CD14-positive monocyte (primary cell): ENCODE results near the gene EIF3K. TPM values are rescaled to one million over a fixed set of nuclear protein-coding genes. Genes with fewer than 3 reads are reported as not detected.

Experiments
- DNase-seq, 3 donors: peaks; one replicate each; pipeline ENCODE4 v3.0.0-alpha.2; 2011 to 2022
- H2AFZ ChIP-seq: 2 replicates; pipeline ENCODE4 v1.6.0; 2012; ENCODE audit warnings: mild to moderate bottlenecking, low read depth, low read length, inconsistent platforms; ENCODE audit not compliant: insufficient read depth, poor library complexity, severe bottlenecking
- H3K27ac ChIP-seq, 2 donors: 1 replicate in 1 of 2; 2 replicates in 1 of 2; pipeline ENCODE4 v1.5.1; 2012 to 2013; ENCODE audit warnings: low read length in 2 of 2, control low read depth in 1 of 2, inconsistent platforms in 1 of 2, low read depth in 1 of 2, mild to moderate bottlenecking in 1 of 2
- H3K27me3 ChIP-seq, 2 donors: one replicate each; pipeline versions ENCODE4 v1.6.0 to v1.6.1; 2011 to 2013; ENCODE audit warnings: low read length in 2 of 2; ENCODE audit not compliant: control insufficient read depth in 2 of 2, insufficient read depth in 2 of 2
- H3K36me3 ChIP-seq, 2 donors: replicated peaks in 1 of 2; 1 replicate in 1 of 2; 2 replicates in 1 of 2; pipeline versions ENCODE4 v1.5.1 to v1.6.1; 2012 to 2013; ENCODE audit warnings: low read length in 2 of 2, control low read depth in 1 of 2, inconsistent platforms in 1 of 2, mild to moderate bottlenecking in 1 of 2; ENCODE audit not compliant: insufficient read depth in 2 of 2, control insufficient read depth in 1 of 2
- H3K4me1 ChIP-seq, 2 donors: 1 replicate in 1 of 2; 2 replicates in 1 of 2; pipeline versions ENCODE4 v1.5.1 to v1.6.1; 2012 to 2013; ENCODE audit warnings: low read length in 2 of 2, control low read depth in 1 of 2, inconsistent platforms in 1 of 2, mild to moderate bottlenecking in 1 of 2, moderate library complexity in 1 of 2; ENCODE audit not compliant: insufficient read depth in 2 of 2, control insufficient read depth in 1 of 2
- H3K4me2 ChIP-seq: replicated peaks from 2 replicates; pipeline ENCODE3; 2012; ENCODE audit warnings: low read length, moderate library complexity, mild to moderate bottlenecking; ENCODE audit not compliant: poor library complexity, severe bottlenecking; ENCODE audit errors: extremely low read depth
- H3K4me3 ChIP-seq, 3 experiments: fragments of 200-600 bp in 1 of 3; sonication (generic) in 1 of 3; replicated peaks in 1 of 3; 1 replicate in 2 of 3; 2 replicates in 1 of 3; pipeline ENCODE4 v1.5.1; 2011 to 2013; ENCODE audit warnings: low read length in 3 of 3, mild to moderate bottlenecking in 3 of 3, control low read depth in 2 of 3, low read depth in 2 of 3, inconsistent platforms in 1 of 3, moderate library complexity in 1 of 3
- H3K79me2 ChIP-seq: 2 replicates; pipeline ENCODE4 v1.6.0; 2012; ENCODE audit warnings: mild to moderate bottlenecking, control low read depth, inconsistent platforms, low read length, moderate library complexity; ENCODE audit not compliant: insufficient read depth
- H3K9ac ChIP-seq: 2 replicates; pipeline ENCODE4 v1.6.0; 2017; ENCODE audit warnings: low read length, mild to moderate bottlenecking; ENCODE audit not compliant: insufficient read depth, poor library complexity, severe bottlenecking
- H3K9me3 ChIP-seq, 2 donors: replicated peaks in 1 of 2; 1 replicate in 1 of 2; 2 replicates in 1 of 2; pipeline versions ENCODE4 v1.5.1 to v1.6.1; 2012 to 2013; ENCODE audit warnings: low read length in 2 of 2, control low read depth in 1 of 2; ENCODE audit not compliant: control insufficient read depth in 1 of 2, insufficient read depth in 1 of 2
- H4K20me1 ChIP-seq: 2 replicates; pipeline ENCODE4 v1.6.0; 2012; ENCODE audit warnings: mild to moderate bottlenecking, low read length, control low read depth, moderate library complexity; ENCODE audit not compliant: insufficient read depth
- H3K27ac Mint-ChIP-seq, 7 donors: one replicate each; pipeline ENCODE4 v1.8.0; 2020; ENCODE audit warnings: mild to moderate bottlenecking in 7 of 7, mixed read lengths in 7 of 7, moderate library complexity in 6 of 7, inconsistent platforms in 2 of 7
- H3K27me3 Mint-ChIP-seq, 3 donors: one replicate each; pipeline ENCODE4 v1.8.0; 2021 to 2022; ENCODE audit warnings: low read depth in 3 of 3, mild to moderate bottlenecking in 3 of 3, mixed read lengths in 3 of 3, moderate library complexity in 3 of 3, inconsistent platforms in 1 of 3
- H3K36me3 Mint-ChIP-seq, 2 donors: one replicate each; pipeline ENCODE4 v1.8.0; 2020; ENCODE audit warnings: mixed read lengths in 2 of 2, inconsistent platforms in 1 of 2, mild to moderate bottlenecking in 1 of 2
- H3K4me1 Mint-ChIP-seq: one replicate; pipeline ENCODE4 v1.8.0; 2020; ENCODE audit warnings: mild to moderate bottlenecking, mixed read lengths
- H3K4me3 Mint-ChIP-seq, 2 donors: one replicate each; pipeline ENCODE4 v1.8.0; 2020; ENCODE audit warnings: mild to moderate bottlenecking in 2 of 2, mixed read lengths in 2 of 2, moderate library complexity in 1 of 2
- H3K9me3 Mint-ChIP-seq, 7 donors: one replicate each; pipeline ENCODE4 v1.8.0; 2020 to 2022; ENCODE audit warnings: mixed read lengths in 7 of 7, mild to moderate bottlenecking in 6 of 7, moderate library complexity in 6 of 7, inconsistent platforms in 2 of 7
- CTCF ChIP-seq: fragments of 200-600 bp; IDR thresholded peaks from one replicate; pipeline ENCODE4 v1.8.0; 2022; ENCODE audit warnings: antibody characterized with exemption, mild to moderate bottlenecking
- WGBS: methylation state at CpG from one replicate; pipeline ENCODE4 v1.1.5; 2013; ENCODE audit warnings: missing lambda C conversion rate; ENCODE audit not compliant: insufficient coverage; 5-methylcytosine and 5-hydroxymethylcytosine counted together
- intact Hi-C, 2 donors: fragments of 100-400 bp; cut with micrococcal nuclease; formaldehyde crosslinking; loops; one replicate each; pipeline versions ENCODE4 v1.15.0 to v1.15.1; 2023
- polyA plus RNA-seq, 3 donors: library from polyadenylated mRNA; depleted of rRNA in 1 of 3; unstranded in 2 of 3; stranded (reverse) in 1 of 3; fragments of 300-500 nt in 2 of 3; fragments of >200 nt in 1 of 3; fragmentation: Illumina TruSeq in 2 of 3; gene quantifications; 1 replicate in 2 of 3; 2 replicates in 1 of 3; pipeline ENCODE4 v1.2.3, GENCODE V29; 2012 to 2021

Gene EIF3K
- polyA plus RNA-seq, 3 donors, result 326 to 1,088 (median 381) TPM

DNA sequence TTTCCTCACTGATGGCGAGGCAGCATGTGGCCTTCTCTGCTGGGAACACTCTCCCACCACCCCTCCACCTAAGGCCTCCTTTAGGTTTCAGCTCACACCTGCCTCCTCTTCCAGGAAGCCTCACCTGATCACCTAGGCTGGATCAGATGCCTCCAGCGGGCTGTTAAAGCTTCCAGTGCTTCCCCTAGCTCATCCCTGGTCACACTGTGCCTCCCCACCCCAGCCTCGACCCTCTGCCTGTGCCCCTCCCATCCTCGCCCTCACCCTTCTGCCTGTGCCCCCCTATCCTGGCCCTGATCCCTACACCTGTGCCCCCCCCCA, 35.0 kb upstream of the EIF3K start:
- peaks cover 15 to 22% of the 10 kb centered on the region in 2 donors for H3K36me3 Mint-ChIP-seq
- no peak for DNase-seq

DNA sequence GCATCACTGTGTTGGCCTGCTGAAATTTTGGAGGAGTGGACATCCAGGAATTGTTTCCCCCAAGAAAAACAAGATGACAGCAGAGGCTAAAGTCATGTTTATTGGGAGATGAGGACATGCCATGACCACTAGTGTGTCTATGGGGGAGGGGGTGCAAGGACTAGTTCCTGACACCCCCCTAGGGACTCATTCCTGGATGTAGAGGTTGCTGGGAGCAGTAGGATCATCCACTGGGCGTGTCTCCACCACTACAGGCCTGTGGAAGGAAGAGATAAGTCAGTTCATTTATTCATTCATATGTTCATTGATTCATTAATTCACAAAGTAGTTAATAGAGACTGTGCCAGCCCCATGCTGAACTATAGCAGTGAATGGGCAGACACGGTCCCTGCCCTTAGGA, 31.4 kb upstream of the EIF3K start:
- Histone ChIP-seq H3K4me1 (peaks cover 24 to 25% of the 10 kb centered on the region in 2 donors), H3K79me2 (no peaks in the 10 kb centered on the region), H3K27me3 (no peaks in the 10 kb centered on the region), H3K36me3 (peaks cover 20 to 42% of the 10 kb centered on the region in 2 donors), H3K27ac (no peak overlapping the region), H3K9me3 (no peaks in the 10 kb centered on the region), H3K9ac (no peak overlapping the region), H2AFZ (no peak overlapping the region), H3K4me3 (no peak overlapping the region), H4K20me1 (no peaks in the 10 kb centered on the region), H3K4me2 (no peak overlapping the region)
- no peak for DNase-seq
- whole genome bisulfite sequencing, result 100% methylated on average over 1 of the region's 2 CpGs
- Mint-ChIP-seq H3K36me3 (peaks cover 27 to 45% of the 10 kb centered on the region in 2 donors), H3K4me3 (no peak overlapping the region), H3K9me3 (no peaks in the 10 kb centered on the region), H3K27me3 (peaks cover 0 to 2% (median 0%) of the 10 kb centered on the region in 3 donors), H3K27ac (peak overlapping the region in 2 of 7 donors; percentile 4 to 63), H3K4me1 (peaks cover 19% of the 10 kb centered on the region)
- TF ChIP-seq CTCF, result no peak
- intact Hi-C loops, result no loop called here

More for the DNA sequence above, 35.0 kb upstream of the EIF3K start:
- 63% methylated on average over 4 of the region's 4 CpGs for WGBS
- Histone ChIP-seq H2AFZ (peak overlapping the region; percentile 46), H4K20me1 (no peaks in the 10 kb centered on the region), H3K36me3 (peaks cover 9 to 22% of the 10 kb centered on the region in 2 donors), H3K9me3 (no peaks in the 10 kb centered on the region), H3K27me3 (no peaks in the 10 kb centered on the region), H3K4me3 (peak overlapping the region in 1 of 3 experiments; percentile 2), H3K9ac (peak overlapping the region; percentile 57), H3K27ac (peak overlapping the region; percentile 46 to 47), H3K79me2 (no peaks in the 10 kb centered on the region), H3K4me1 (peaks cover 33 to 38% of the 10 kb centered on the region in 2 donors), H3K4me2 (peak overlapping the region; percentile 52)
- Mint-ChIP-seq H3K9me3 (peaks cover 0 to 2% (median 0%) of the 10 kb centered on the region in 7 donors), H3K27ac (peak overlapping the region in 6 of 7 donors; percentile 34 to 85 (median 70)), H3K4me3 (peak overlapping the region in 1 of 2 donors; percentile 79), H3K4me1 (peaks cover 32% of the 10 kb centered on the region), H3K27me3 (peaks cover 0 to 3% (median 2%) of the 10 kb centered on the region in 3 donors)
- intact Hi-C loops, result no loop called here
- no peak for TF ChIP-seq CTCF
